Measurements from ENCODE around the gene MISP. TPM values are rescaled to one million over a fixed set of nuclear protein-coding genes. Genes with fewer than 3 reads are reported as not detected.

The MISP gene
- total and polyA plus RNA-seq, 7 donors: 0.08 to 0.13 (median 0.09) TPM; not detected in 4

DNA sequence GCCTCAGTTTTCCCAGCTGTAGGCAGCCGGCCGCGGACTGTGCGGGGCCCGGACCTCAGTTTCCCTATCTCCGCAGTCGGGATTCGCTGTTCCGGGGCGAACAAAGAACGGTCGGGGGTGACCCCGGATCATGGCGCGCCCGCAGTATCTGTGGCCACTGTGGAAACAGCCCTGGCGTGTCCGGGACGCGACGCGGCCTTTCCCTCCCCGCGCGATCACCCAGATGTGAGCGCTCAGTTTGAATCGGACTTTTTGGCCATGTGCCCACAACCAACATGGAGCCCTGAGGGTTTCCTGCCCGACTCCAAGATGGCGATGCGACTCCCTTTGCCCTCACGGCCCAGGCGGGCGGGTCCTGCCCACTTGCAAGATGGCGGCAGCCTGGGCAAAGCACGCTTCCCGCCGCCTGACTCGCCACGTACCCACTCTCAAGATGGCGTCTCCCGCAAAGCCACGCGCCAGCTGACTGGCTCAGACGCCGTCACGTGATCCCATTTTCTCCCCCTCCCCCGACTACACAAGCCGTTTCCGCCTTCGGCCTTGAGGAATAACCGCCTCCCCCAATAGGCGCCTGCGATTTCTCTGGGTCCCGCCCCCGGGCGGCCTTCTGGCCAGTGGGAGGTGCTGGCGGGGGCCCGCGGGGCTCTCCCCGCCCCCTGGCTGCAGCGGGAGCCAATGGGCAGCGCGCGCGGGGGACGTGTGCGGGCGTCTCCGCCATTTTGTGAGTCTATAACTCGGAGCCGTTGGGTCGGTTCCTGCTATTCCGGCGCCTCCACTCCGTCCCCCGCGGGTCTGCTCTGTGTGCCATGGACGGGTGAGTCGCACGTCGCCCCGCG, 46.0 kb downstream of the MISP start, which contains the start of gene PTBP1:
Gene PTBP1, plus strand, starts transcription at position 761 of the 836 bp plus-strand sequence. Its CDS starts 46 bp downstream, at position 807.
- Histone ChIP-seq H3K4me1 (peaks cover 43% of the 10 kb centered on the region), H3K27me3 (ENCODE audit: insufficient read depth in 3 of 3, low read length in 2 of 3) (no peaks in the 10 kb centered on the region), H3K9me3 (no peaks in the 10 kb centered on the region), H3K27ac (peak within 1 kb of the TSS; percentile 99), H3K4me3 (peak within 1 kb of the TSS; percentile 81), H3K36me3 (ENCODE audit: insufficient read depth in 1 of 2, low read depth in 1 of 2) (peaks cover 0 to 14% of the 10 kb centered on the region in 2 donors)
- intact Hi-C loops (cut with DNase I): no loop called here
- peak; percentile 91 to 93 (median 92) for ATAC-seq
- no peak for TF ChIP-seq CTCF (IDR thresholded peaks at IDR 0.05)
- 0 to 2% (median 0%) methylated on average over 51 to 83 of the region's 83 CpGs for WGBS, 3 donors
- DNase-seq: peak; percentile 100

- no peaks in the 10 kb centered on the region for H3K9me3 ChIP-seq
- peaks cover 0 to 14% of the 10 kb centered on the region in 2 donors for H3K36me3 ChIP-seq (ENCODE audit: insufficient read depth in 1 of 2, low read depth in 1 of 2)
- H3K4me3 ChIP-seq: peak overlapping the region; percentile 81
- ATAC-seq (peak; percentile 46 to 58 (median 55)), DNase-seq (peak; percentile 94 to 96)
- WGBS, 3 donors: 1% methylated on average over 43 to 128 of the region's 129 CpGs
- H3K27me3 ChIP-seq (ENCODE audit: insufficient read depth in 3 of 3, low read length in 2 of 3): no peaks in the 10 kb centered on the region
- no peak for TF ChIP-seq CTCF (IDR thresholded peaks at IDR 0.05)
- peak overlapping the region; percentile 99 for H3K27ac ChIP-seq
- H3K4me1 ChIP-seq: peaks cover 51% of the 10 kb centered on the region
- intact Hi-C loops (cut with DNase I): no loop called here
Measured at GRCh38 chr19:797528-798414, 46.9 kb downstream of the MISP start.

DNA sequence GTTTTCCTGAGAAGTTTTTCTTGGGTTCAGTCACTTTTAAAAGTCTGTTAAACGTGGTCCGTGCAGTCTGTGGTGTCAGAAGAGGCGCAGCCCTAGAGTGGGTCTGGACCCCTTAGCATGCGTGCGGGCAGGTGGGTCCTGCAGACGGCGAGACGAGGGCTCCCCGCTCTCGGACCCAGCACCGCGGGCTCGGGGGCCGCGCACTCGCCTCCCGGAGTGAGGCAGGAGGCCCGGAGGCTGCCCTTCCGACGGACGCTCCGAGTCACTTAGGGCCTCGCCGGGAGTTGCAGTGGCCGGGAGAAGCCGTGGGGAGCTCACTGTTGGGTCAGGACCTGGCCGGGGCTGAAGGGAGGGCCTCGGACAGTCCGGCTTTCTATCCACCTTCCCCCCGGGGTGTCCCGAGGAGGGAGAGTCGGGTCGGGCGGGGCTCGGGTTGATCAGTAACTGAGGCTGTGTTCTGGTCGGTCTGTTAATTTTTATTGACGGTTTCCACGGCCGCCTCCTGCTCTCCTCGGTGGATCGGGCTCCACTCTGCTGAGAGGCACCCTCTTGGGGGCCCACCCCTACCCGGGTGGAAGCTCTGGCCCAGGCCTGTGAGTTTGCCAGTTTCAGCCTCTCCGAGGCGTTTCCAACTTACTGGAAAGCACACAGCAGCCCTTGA, 47.6 kb downstream of the MISP start:
- TF ChIP-seq CTCF (IDR thresholded peaks at IDR 0.05): no peak
- ATAC-seq: no peak
- DNase-seq: peak in 1 of 2 donors; percentile 31
- no peaks in the 10 kb centered on the region for H3K9me3 ChIP-seq
- H3K27me3 ChIP-seq (ENCODE audit: insufficient read depth in 3 of 3, low read length in 2 of 3): no peaks in the 10 kb centered on the region
- WGBS, 3 donors: 1 to 3% (median 2%) methylated on average over 31 to 44 of the region's 44 CpGs
- H3K27ac ChIP-seq: peak overlapping the region; percentile 99
- intact Hi-C loops (cut with DNase I): no loop called here
- peaks cover 4 to 20% of the 10 kb centered on the region in 2 donors for H3K36me3 ChIP-seq (ENCODE audit: insufficient read depth in 1 of 2, low read depth in 1 of 2)
- peaks cover 58% of the 10 kb centered on the region for H3K4me1 ChIP-seq
- H3K4me3 ChIP-seq: peak overlapping the region; percentile 81

DNA sequence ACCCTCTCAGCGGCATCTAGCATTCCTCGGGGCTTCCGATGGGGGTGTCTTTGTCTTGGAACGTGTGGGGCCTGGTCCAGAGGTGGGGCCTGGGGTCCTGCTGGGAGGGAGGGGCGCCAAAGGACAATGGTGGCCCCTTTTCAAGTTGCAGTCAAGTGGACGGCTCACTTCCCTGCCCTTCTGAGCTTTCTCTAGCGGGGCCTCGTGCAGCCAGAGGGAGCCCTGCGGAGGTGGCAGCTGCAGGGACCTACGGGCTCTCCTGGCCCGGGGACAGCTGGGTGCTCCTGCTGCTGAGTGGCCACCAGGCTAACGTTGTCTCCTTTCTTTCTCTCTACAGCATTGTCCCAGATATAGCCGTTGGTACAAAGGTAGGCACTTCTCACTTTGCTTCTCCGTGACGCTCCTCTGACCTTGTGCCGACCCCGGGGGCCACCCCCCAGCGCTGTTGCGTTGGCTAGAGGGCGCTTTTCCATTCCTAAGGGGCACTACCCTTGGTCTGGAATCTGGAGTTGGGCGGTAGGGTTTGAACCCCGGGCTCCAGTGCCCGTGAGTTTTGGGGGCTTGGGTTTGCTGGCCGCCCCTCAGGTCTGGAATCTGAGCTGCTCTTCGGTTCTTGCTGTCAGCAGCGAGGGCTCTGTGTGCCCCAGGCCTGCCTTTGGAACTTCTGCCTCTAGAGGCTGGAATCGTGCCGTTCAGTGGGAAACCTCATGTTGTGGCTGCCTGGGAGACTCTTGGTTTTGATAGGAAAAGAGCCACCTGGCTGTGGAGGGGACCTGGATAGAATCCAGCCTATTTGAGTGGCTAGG, 48.4 kb downstream of the MISP start:
- DNase-seq (peak in 1 of 2 donors; percentile 23), ATAC-seq (no peak)
- peaks cover 58% of the 10 kb centered on the region for H3K4me1 ChIP-seq
- H3K4me3 ChIP-seq: peak overlapping the region; percentile 81
- 8 to 11% (median 9%) methylated on average over 28 of the region's 28 CpGs for WGBS, 3 donors
- H3K9me3 ChIP-seq: no peaks in the 10 kb centered on the region
- no peak for TF ChIP-seq CTCF (IDR thresholded peaks at IDR 0.05)
- intact Hi-C loops (cut with DNase I): no loop called here
- H3K27me3 ChIP-seq (ENCODE audit: insufficient read depth in 3 of 3, low read length in 2 of 3): no peaks in the 10 kb centered on the region
- H3K36me3 ChIP-seq (ENCODE audit: insufficient read depth in 1 of 2, low read depth in 1 of 2): peaks cover 4 to 28% of the 10 kb centered on the region in 2 donors
- peak overlapping the region; percentile 99 for H3K27ac ChIP-seq
